Muscle of leg (tissue), 11 donors: ENCODE results near the gene DNAJC5. TPM values are rescaled to one million over a fixed set of nuclear protein-coding genes. Genes with fewer than 3 reads are reported as not detected.

ENCODE experiments used
- DNase-seq: peaks from one replicate; pipeline ENCODE4 v3.0.0; 2013
- H3K27ac ChIP-seq: one replicate; pipeline ENCODE4 v1.5.1; 2013; ENCODE audit warnings: mild to moderate bottlenecking, low read length, control low read depth
- H3K27me3 ChIP-seq: one replicate; pipeline ENCODE4 v1.6.1; 2013; ENCODE audit warnings: low read length; ENCODE audit not compliant: control insufficient read depth, insufficient read depth
- H3K36me3 ChIP-seq: one replicate; pipeline ENCODE4 v1.6.1; 2013; ENCODE audit warnings: low read length; ENCODE audit not compliant: control insufficient read depth, insufficient read depth
- H3K4me1 ChIP-seq: one replicate; pipeline ENCODE4 v1.6.1; 2013; ENCODE audit warnings: low read length; ENCODE audit not compliant: control insufficient read depth, insufficient read depth
- H3K4me3 ChIP-seq: one replicate; pipeline ENCODE4 v1.5.1; 2013; ENCODE audit warnings: low read length, control low read depth
- H3K9me3 ChIP-seq: replicated peaks from 2 replicates; pipeline ENCODE4 v1.6.1; 2013; ENCODE audit warnings: low read depth, low read length; ENCODE audit not compliant: control insufficient read depth
- WGBS: methylation state at CpG from one replicate; pipeline ENCODE4 v1.1.5; 2013; ENCODE audit warnings: missing lambda C conversion rate; ENCODE audit not compliant: insufficient coverage; 5-methylcytosine and 5-hydroxymethylcytosine counted together
- polyA plus RNA-seq, 8 donors: library from polyadenylated mRNA; unstranded; fragments of 120-200 nt; gene quantifications; one replicate each; pipeline versions ENCODE4 v1.2.1 to v1.2.3, GENCODE V29; 2013; ENCODE audit warnings: inconsistent platforms in 1 of 8, low replicate concordance in 1 of 8; ENCODE audit not compliant: insufficient read length in 8 of 8, insufficient read depth in 1 of 8
- total RNA-seq: library from RNA; stranded (reverse); fragments of 120-200 nt; gene quantifications from one replicate; pipeline ENCODE4 v1.2.4, GENCODE V29; 2013

The DNAJC5 gene
- total and polyA plus RNA-seq, 9 donors: 26.8 to 37.9 (median 32.3) TPM

DNA sequence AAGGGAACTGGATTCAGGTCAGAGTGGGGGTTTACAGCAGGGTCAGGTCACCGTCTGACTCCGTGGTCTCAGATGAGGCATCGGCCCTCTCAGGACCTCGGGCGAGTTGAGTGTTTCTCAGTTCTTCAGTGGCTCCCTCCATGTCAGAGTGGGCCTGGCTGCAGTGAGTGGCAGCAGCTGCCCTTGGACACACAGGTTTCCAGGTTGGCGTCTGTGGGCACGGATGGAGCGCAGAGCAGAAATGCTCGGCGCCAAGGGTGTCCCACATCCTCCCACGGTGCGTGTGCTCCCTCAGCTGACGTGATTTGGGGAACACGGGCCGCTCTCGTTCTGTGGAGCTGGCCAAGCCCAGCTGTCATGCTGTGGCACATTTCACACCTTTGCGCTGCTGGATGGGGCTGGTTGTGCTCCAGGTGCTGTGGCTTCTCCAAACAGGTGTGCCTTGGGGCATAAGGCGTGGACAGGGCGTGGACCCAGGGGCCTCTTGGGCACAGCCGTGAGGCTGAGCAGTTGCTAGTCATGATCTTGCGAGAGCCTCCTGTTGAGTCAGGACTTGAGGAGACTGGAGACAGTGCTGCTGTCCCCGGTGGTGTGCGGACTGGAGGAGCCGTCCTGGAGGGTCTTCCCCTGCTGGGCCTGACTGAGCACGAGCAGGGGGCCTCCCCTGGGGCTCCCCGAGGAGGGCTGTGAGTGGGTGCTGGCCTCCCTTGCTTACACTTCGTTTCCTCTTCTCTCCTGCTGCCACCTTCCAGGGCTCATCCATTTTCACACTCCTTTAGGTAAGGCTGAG is 9.5 kb upstream of the DNAJC5 start:
- H3K4me1 ChIP-seq: peaks cover 24% of the 10 kb centered on the region
- H3K9me3 ChIP-seq: no peaks in the 10 kb centered on the region
- peak overlapping the region; percentile 80 for H3K27ac ChIP-seq
- WGBS: 93% methylated on average over 24 of the region's 27 CpGs
- DNase-seq: no peak
- peaks cover 85% of the 10 kb centered on the region for H3K36me3 ChIP-seq
- no peaks in the 10 kb centered on the region for H3K27me3 ChIP-seq
- H3K4me3 ChIP-seq: no peak overlapping the region

DNA sequence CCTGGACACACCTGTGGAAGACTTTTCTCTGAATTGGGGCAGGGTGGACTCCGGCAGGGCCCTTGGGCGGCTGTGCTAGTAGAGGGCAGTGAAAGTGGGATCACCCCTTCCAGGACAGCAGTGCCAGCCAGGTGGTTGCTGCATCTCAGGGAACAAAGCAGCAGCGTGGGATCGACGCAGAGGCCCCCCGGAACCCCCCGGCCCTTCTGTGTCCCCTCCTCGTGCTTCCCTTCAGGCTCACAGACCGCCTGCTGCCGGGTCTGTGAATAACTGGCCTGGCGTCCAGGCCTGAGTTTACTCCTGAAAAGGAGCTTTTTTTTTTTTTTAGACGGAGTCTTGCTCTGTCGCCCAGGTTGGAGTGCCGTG is 8.9 kb upstream of the DNAJC5 start:
- WGBS: 91% methylated on average over 11 of the region's 14 CpGs
- H3K36me3 ChIP-seq: peaks cover 90% of the 10 kb centered on the region
- no peak overlapping the region for H3K4me3 ChIP-seq
- no peaks in the 10 kb centered on the region for H3K27me3 ChIP-seq
- no peak overlapping the region for H3K27ac ChIP-seq
- H3K9me3 ChIP-seq: no peaks in the 10 kb centered on the region
- H3K4me1 ChIP-seq: peaks cover 24% of the 10 kb centered on the region
- DNase-seq: no peak

DNA sequence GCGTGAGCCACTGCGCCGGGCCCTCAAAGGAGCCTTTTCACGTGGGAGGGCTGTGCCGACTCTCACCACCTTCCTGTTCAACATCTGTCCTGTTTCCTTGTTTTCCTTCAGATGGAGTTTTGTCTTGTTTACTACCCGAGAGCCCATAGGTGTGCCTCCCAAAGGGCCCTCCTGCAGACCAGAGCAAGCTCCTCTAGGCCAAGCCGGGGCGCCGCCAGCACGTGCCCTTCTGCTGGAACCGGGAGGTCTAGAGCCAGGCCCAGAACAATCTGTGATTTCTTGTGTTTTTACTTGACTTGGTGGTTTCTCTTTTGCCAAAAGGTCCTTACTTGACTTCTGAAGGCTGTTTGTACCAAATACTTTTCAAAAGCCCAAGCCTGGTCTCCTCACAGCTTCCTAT is 8.0 kb upstream of the DNAJC5 start:
- H3K36me3 ChIP-seq: peaks cover 92% of the 10 kb centered on the region
- DNase-seq: no peak
- 92% methylated on average over 11 of the region's 11 CpGs for WGBS

DNA sequence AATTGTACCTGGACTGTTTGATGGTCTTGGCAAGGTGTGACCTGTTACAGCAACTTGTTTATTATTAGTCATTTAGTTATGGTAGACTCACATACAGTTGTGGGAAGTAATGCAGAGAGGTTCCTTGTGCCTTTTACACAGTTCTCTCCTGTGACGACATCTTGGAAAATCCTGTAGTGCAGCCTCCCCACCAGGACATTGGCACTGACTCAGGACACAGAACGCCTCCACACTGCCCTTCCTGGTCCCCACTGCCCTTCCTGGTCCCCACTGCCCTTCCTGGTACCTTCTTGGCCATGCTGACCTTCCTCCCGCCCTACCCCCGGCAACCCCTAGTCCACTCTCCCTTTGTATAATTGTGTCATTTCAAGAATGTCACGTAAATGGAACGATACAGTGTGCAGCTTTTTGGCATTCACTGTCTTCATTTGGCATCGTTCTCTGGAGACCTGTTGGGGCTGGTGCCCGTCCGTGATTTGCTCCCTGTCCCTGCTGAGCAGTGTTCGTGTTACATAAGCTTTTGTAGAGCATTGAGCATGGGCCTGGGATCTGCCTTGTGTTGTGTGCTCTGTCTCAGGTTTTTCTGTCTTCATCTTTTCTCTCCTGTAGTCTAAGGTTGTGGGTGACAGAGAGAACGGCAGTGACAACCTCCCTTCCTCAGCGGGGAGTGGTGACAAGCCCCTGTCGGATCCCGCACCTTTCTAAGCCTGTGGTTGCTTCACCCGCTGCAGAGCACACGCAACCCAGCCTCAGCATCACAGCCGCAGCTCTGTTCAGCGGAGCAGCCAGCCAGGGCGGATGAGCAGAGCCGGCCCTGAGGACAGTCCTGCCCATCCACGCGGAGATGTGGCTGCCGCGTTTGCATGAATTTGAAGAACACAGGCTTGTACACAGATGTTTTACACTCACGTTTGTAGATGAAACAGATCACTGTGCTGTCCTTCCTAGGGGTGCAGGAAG is 5.4 kb upstream of the DNAJC5 start:
- no peak for DNase-seq
- Histone ChIP-seq H3K4me1 (peaks cover 19% of the 10 kb centered on the region), H3K36me3 (peaks cover 68% of the 10 kb centered on the region), H3K27ac (no peak overlapping the region), H3K4me3 (no peak overlapping the region), H3K27me3 (no peaks in the 10 kb centered on the region), H3K9me3 (no peaks in the 10 kb centered on the region)
- WGBS: 89% methylated on average over 20 of the region's 25 CpGs

More for the DNA sequence above, 8.0 kb upstream of the DNAJC5 start:
- Histone ChIP-seq H3K4me3 (no peak overlapping the region), H3K9me3 (no peaks in the 10 kb centered on the region), H3K27me3 (no peaks in the 10 kb centered on the region), H3K4me1 (peaks cover 24% of the 10 kb centered on the region), H3K27ac (no peak overlapping the region)

DNA sequence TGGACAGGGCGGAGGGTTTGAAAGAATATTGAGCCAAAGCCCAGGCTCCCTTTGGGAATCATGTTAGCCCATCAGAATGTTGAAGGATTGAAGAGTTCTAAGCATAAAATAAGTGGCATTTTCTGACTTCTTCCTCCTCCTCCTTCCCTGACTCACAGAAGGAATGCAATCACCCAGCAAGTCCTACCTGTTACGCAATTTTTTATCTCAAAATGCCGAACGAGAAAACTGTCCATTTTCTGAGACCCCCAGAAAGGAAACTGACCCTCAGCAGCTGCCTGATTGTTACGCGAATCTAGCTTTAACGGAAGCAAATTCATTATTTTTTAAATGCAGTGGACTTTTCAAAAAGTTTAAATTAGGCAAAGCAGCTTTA is 4.7 kb upstream of the DNAJC5 start:
- WGBS: 83% methylated on average over 3 of the region's 7 CpGs
- no peak for DNase-seq
- Histone ChIP-seq H3K4me3 (no peak overlapping the region), H3K4me1 (peaks cover 14% of the 10 kb centered on the region), H3K27ac (no peak overlapping the region), H3K27me3 (no peaks in the 10 kb centered on the region), H3K9me3 (no peaks in the 10 kb centered on the region), H3K36me3 (peaks cover 62% of the 10 kb centered on the region)

DNA sequence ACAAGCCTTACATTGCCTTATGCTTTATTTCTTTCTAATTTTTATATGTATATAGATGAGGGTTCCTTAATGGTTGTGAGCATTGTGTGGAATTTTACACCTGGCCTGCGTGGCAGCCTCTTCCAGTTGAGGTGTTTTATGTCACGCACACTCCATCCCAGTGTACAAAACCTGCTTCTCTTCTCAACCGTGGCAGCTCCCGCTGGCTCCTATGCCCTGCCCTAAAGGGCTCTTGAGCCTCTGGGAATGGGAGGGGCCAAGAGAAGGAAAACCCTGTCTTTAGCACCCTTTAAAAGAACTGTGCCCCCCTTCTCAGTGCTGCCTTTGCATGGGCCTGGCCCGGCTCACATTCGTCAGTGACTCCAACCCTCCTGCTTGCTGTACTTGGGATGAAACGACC is 4.3 kb upstream of the DNAJC5 start:
- H3K36me3 ChIP-seq: peaks cover 57% of the 10 kb centered on the region
- no peaks in the 10 kb centered on the region for H3K27me3 ChIP-seq
- no peak overlapping the region for H3K4me3 ChIP-seq
- 86% methylated on average over 4 of the region's 7 CpGs for WGBS
- H3K4me1 ChIP-seq: peaks cover 10% of the 10 kb centered on the region
- no peak for DNase-seq
- no peak overlapping the region for H3K27ac ChIP-seq
- H3K9me3 ChIP-seq: no peaks in the 10 kb centered on the region

DNA sequence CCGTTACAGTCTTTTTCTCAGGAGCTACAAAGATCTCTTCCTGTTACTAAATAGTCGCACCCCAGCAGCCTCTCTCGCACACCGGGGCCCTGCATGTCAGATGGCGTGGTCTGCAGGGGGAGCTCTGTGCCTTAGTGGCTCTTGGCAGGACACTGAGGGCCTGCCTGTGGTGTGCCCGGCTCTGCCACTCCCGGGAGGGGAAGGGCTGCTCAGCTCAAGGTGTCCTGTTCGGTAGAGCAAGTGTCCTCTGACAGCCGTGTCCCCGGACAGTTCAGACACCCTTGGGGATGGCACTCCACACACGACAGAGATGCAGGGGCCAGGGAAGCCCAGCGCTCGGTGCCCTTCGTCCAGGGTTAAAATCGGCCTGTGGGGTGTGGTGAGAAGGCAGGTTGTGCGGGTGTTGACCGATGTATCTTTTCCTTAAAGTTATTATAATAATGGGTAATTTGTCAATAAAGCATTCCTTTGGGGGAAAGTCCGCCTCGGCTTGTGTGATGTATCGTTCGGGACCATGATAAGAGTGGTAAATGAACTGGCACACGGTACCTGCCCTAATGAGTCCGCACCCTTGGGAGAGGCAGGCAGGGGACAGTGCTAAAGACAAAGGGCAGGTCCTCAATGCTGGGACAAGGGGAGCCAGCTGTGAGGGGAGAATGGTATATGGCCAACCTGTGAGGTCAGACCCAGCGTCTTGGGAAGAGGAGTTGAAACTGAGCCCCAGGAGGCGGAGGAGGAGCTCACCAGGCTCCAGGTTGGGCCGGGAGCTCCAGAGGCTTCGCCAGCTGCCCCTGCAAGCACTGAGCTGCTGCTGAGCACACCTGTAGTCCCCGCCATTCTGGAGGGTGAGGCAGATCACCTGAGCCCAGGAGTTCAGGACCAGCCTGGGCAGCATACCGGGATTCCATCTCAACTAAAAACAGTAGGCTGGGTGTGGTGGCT is 3.6 kb upstream of the DNAJC5 start:
- H3K4me1 ChIP-seq: peaks cover 10% of the 10 kb centered on the region
- no peaks in the 10 kb centered on the region for H3K27me3 ChIP-seq
- DNase-seq: no peak
- peaks cover 51% of the 10 kb centered on the region for H3K36me3 ChIP-seq
- no peak overlapping the region for H3K4me3 ChIP-seq
- no peaks in the 10 kb centered on the region for H3K9me3 ChIP-seq
- no peak overlapping the region for H3K27ac ChIP-seq
- 86% methylated on average over 22 of the region's 29 CpGs for WGBS

DNA sequence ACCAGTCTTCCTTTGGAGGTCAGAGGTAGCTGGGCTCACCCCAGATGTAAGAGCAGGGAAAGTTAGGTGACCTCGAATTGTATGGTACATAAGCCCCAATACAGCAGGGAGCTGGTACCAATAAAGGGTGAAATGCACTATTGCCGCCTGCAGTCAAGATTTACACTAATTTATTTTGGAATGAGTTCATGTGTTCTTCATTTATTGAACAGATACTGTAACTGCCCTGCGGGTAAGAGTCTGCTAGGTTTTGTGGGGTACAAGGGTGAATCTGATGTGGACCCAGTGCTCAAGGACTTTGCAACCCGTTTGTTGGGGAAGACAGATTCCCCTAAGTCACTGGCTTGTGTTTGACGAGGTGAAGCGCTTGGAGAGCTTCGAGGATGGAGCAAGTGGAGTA is 2.5 kb upstream of the DNAJC5 start:
- Histone ChIP-seq H3K4me1 (peaks cover 17% of the 10 kb centered on the region), H3K36me3 (peaks cover 43% of the 10 kb centered on the region), H3K9me3 (no peaks in the 10 kb centered on the region), H3K27me3 (no peaks in the 10 kb centered on the region), H3K27ac (no peak overlapping the region), H3K4me3 (no peak overlapping the region)
- DNase-seq: no peak
- WGBS: 83% methylated on average over 4 of the region's 7 CpGs

DNA sequence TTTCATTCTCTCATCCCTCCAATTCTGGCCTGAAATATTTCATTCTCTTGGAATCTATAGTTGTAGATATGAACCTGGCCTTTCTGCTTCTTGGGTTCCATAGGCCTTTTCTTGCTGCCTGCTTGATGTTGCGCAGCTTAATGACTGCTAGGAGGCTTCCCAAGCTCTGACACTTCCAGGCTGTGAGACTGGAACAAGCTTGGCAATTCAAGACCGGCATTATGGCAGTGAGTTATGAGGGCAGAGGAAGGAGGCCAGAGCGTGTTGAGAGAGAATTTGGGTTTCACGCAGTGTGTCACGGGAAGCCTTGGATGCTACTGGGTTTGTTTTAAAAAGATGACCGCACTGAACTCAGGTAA is 948 bp upstream of the DNAJC5 start:
- H3K4me3 ChIP-seq: peak overlapping the region; percentile 57

More for the DNA sequence above, 948 bp upstream of the DNAJC5 start:
- DNase-seq: peak; percentile 18
- peak overlapping the region; percentile 76 for H3K27ac ChIP-seq
- no peaks in the 10 kb centered on the region for H3K27me3 ChIP-seq
- H3K9me3 ChIP-seq: no peaks in the 10 kb centered on the region
- H3K36me3 ChIP-seq: peaks cover 34% of the 10 kb centered on the region
- peaks cover 22% of the 10 kb centered on the region for H3K4me1 ChIP-seq
- WGBS: 24% methylated on average over 6 of the region's 6 CpGs
